ENCODE results near the gene INTS11. TPM values are rescaled to one million over a fixed set of nuclear protein-coding genes. Genes with fewer than 3 reads are reported as not detected.

Gene INTS11
- total and polyA plus RNA-seq, 9 of the 15 experiments (the other 6 are each of a cell fraction or from before 2014, with no cell fraction given), result 3.6 to 183 (median 110) TPM

GRCh38 chr1:1358433-1359271 lies 34.2 kb upstream of the INTS11 start, which contains the start of gene MXRA8 (continued):
- TF ChIP-seq ZNF707 (CRISPR knock-in tag; conservative IDR thresholded peaks at IDR 0.05) (no peak), RERE (CRISPR knock-in tag; IDR thresholded peaks at IDR 0.05; ENCODE audit: borderline replicate concordance) (no peak), EGR1 (conservative IDR thresholded peaks at IDR 0.05) (peak; percentile 56), PHTF2 (CRISPR knock-in tag; IDR thresholded peaks at IDR 0.05) (no peak), ZBTB7A (IDR thresholded peaks at IDR 0.05; ENCODE audit: borderline replicate concordance, control insufficient read depth, low read depth, low read length) (peak; percentile 91), ZKSCAN3 (CRISPR knock-in tag; IDR thresholded peaks at IDR 0.05) (no peak), POLR2A (conservative IDR thresholded peaks at IDR 0.05) (peak; percentile 50; the same call in 1 of the 2 replicates), ZNF282 (CRISPR knock-in tag; IDR thresholded peaks at IDR 0.05) (no peak), HMG20A (CRISPR knock-in tag; conservative IDR thresholded peaks at IDR 0.05) (no peak), RFX1 (IDR thresholded peaks at IDR 0.05) (no peak), HMGN3 (IDR thresholded peaks at IDR 0.05; ENCODE audit: borderline replicate concordance, extremely low read depth, insufficient read length, low read depth, low read length) (peak; percentile 56), ZNF589 (CRISPR knock-in tag; IDR thresholded peaks at IDR 0.05; ENCODE audit: low read depth) (0 out of 2 replicates have a peak, but pooled peaks have one; percentile 38), CREB1 (IDR thresholded peaks at IDR 0.05) (peak; percentile 67), CREB1 (CRISPR knock-in tag; IDR thresholded peaks at IDR 0.05) (peak; percentile 61), TSC22D4 (tag; IDR thresholded peaks at IDR 0.05) (no peak), ZBTB2 (IDR thresholded peaks at IDR 0.05) (no peak), MYC (IDR thresholded peaks at IDR 0.05; ENCODE audit: low read depth, low read length) (peak; percentile 41), MYC (CRISPR knock-in tag; IDR thresholded peaks at IDR 0.05; ENCODE audit: borderline replicate concordance, low read depth) (peak; percentile 58; the same call in 1 of the 2 replicates), NFIX (CRISPR knock-in tag; IDR thresholded peaks at IDR 0.05; ENCODE audit: low read depth) (no peak), CBFB (CRISPR knock-in tag; IDR thresholded peaks at IDR 0.05) (peak; percentile 91), PTTG1 (tag; IDR thresholded peaks at IDR 0.05; ENCODE audit: low read depth) (no peak), HMBOX1 (IDR thresholded peaks at IDR 0.05) (no peak)

All from K562 (cell line).